H9 (cell line): ENCODE data around the gene CSNK1G1. TPM values are rescaled to one million over a fixed set of nuclear protein-coding genes. Genes with fewer than 3 reads are reported as not detected.

Experiments used
- DNase-seq: peaks from one replicate; pipeline ENCODE4 v3.0.0-alpha.2; 2017
- H2AFZ ChIP-seq: one replicate; pipeline ENCODE4 v1.6.1; 2013; ENCODE audit warnings: mild to moderate bottlenecking, low read length, control low read depth, moderate library complexity
- H2AK5ac ChIP-seq: 2 replicates; pipeline ENCODE4 v1.6.1; 2013; ENCODE audit warnings: low read length, control low read depth, mixed read lengths; ENCODE audit not compliant: insufficient read length
- H2BK120ac ChIP-seq: one replicate; pipeline ENCODE4 v1.6.1; 2013; ENCODE audit warnings: low read depth, mild to moderate bottlenecking, low read length, control low read depth, inconsistent platforms; ENCODE audit not compliant: poor library complexity, severe bottlenecking
- H2BK12ac ChIP-seq: 2 replicates; pipeline ENCODE4 v1.6.1; 2013; ENCODE audit warnings: low read length, control low read depth, mixed read lengths, low read depth; ENCODE audit not compliant: insufficient read length
- H2BK15ac ChIP-seq: 2 replicates; pipeline ENCODE4 v1.6.1; 2013; ENCODE audit warnings: low read depth, low read length, control low read depth
- H2BK20ac ChIP-seq: one replicate; pipeline ENCODE4 v1.6.1; 2013; ENCODE audit warnings: low read depth, mild to moderate bottlenecking, low read length, control low read depth, inconsistent platforms; ENCODE audit not compliant: poor library complexity, severe bottlenecking
- H2BK5ac ChIP-seq: 2 replicates; pipeline ENCODE4 v1.6.1; 2013; ENCODE audit warnings: low read length, control low read depth, mixed read lengths; ENCODE audit not compliant: insufficient read length
- H3K14ac ChIP-seq: 2 replicates; pipeline ENCODE4 v1.6.1; 2013; ENCODE audit warnings: low read length, control low read depth; ENCODE audit not compliant: insufficient read depth
- H3K18ac ChIP-seq: 2 replicates; pipeline ENCODE4 v1.6.1; 2013; ENCODE audit warnings: low read depth, mild to moderate bottlenecking, mixed read lengths, low read length, control low read depth; ENCODE audit not compliant: insufficient read length
- H3K23ac ChIP-seq: 2 replicates; pipeline ENCODE4 v1.6.1; 2013; ENCODE audit warnings: low read length, control low read depth, mixed read lengths, low read depth; ENCODE audit not compliant: insufficient read length
- H3K23me2 ChIP-seq: 2 replicates; pipeline ENCODE4 v1.6.1; 2013; ENCODE audit warnings: low read depth, mild to moderate bottlenecking, mixed read lengths, low read length, control low read depth; ENCODE audit not compliant: insufficient read length, poor library complexity, severe bottlenecking
- H3K27ac ChIP-seq: 2 replicates; pipeline ENCODE4 v1.5.1; 2013; ENCODE audit warnings: low read length, control low read depth, mixed read lengths, low read depth; ENCODE audit not compliant: insufficient read length
- H3K27me3 ChIP-seq: 2 replicates; pipeline ENCODE4 v1.6.1; 2013; ENCODE audit warnings: low read length, control low read depth, inconsistent platforms; ENCODE audit not compliant: insufficient read depth
- H3K4ac ChIP-seq: 2 replicates; pipeline ENCODE4 v1.6.1; 2013; ENCODE audit warnings: low read depth, mild to moderate bottlenecking, control low read depth, inconsistent platforms, low read length, moderate library complexity
- H3K4me1 ChIP-seq: 2 replicates; pipeline ENCODE4 v1.6.1; 2013; ENCODE audit warnings: low read length, control low read depth, inconsistent platforms; ENCODE audit not compliant: insufficient read depth
- H3K4me2 ChIP-seq: 2 replicates; pipeline ENCODE4 v1.6.1; 2013; ENCODE audit warnings: low read length, control low read depth, mixed read lengths; ENCODE audit not compliant: insufficient read length, insufficient read depth
- H3K56ac ChIP-seq: 2 replicates; pipeline ENCODE4 v1.6.1; 2013; ENCODE audit warnings: low read depth, mild to moderate bottlenecking, mixed read lengths, low read length, control low read depth; ENCODE audit not compliant: insufficient read length
- H3K79me1 ChIP-seq: 2 replicates; pipeline ENCODE4 v1.6.1; 2013; ENCODE audit warnings: low read depth, mild to moderate bottlenecking, moderate library complexity, low read length, control low read depth, inconsistent platforms; ENCODE audit not compliant: insufficient read depth, poor library complexity, severe bottlenecking
- H3K79me2 ChIP-seq: 2 replicates; pipeline ENCODE4 v1.6.1; 2013; ENCODE audit warnings: low read length, control low read depth, inconsistent platforms; ENCODE audit not compliant: insufficient read depth
- H3K9ac ChIP-seq: 2 replicates; pipeline ENCODE4 v1.6.1; 2013; ENCODE audit warnings: low read length, control low read depth, mixed read lengths; ENCODE audit not compliant: insufficient read length; ENCODE audit errors: extremely low read depth
- H3K9me3 ChIP-seq: one replicate; pipeline ENCODE4 v1.6.1; 2013; ENCODE audit warnings: low read depth, low read length, inconsistent platforms; ENCODE audit not compliant: control insufficient read depth
- H3T11ph ChIP-seq: one replicate; pipeline ENCODE4 v1.6.1; 2013; ENCODE audit warnings: mild to moderate bottlenecking, low read length, control low read depth, inconsistent platforms
- H4K20me1 ChIP-seq: one replicate; pipeline ENCODE4 v1.6.1; 2013; ENCODE audit not compliant: control insufficient read depth, insufficient read length, insufficient read depth
- H4K5ac ChIP-seq: 2 replicates; pipeline ENCODE4 v1.6.1; 2013; ENCODE audit warnings: low read depth, mild to moderate bottlenecking, mixed read lengths, low read length, control low read depth; ENCODE audit not compliant: insufficient read length
- H4K8ac ChIP-seq: replicated peaks from 2 replicates; pipeline ENCODE4 v1.6.1; 2013; ENCODE audit warnings: low read length, control low read depth, mixed read lengths, low read depth; ENCODE audit not compliant: insufficient read length
- H4K91ac ChIP-seq: 2 replicates; pipeline ENCODE4 v1.6.1; 2013; ENCODE audit warnings: low read depth, mild to moderate bottlenecking, moderate library complexity, mixed read lengths, low read length, control low read depth; ENCODE audit not compliant: insufficient read length
- H3K27ac Mint-ChIP-seq, 3 experiments: 2 replicates in 2 of 3; 3 replicates in 1 of 3; pipeline ENCODE4 v1.8.0; 2020 to 2021; ENCODE audit warnings: mixed read lengths in 3 of 3, mild to moderate bottlenecking in 1 of 3, moderate library complexity in 1 of 3
- H3K27me3 Mint-ChIP-seq: 2 replicates; pipeline ENCODE4 v1.8.0; 2021; ENCODE audit warnings: low read depth, mild to moderate bottlenecking, moderate library complexity, mixed read lengths
- H3K36me3 Mint-ChIP-seq, 3 experiments: 2 replicates in 2 of 3; 3 replicates in 1 of 3; pipeline ENCODE4 v1.8.0; 2020 to 2021; ENCODE audit warnings: low read depth in 3 of 3, mixed read lengths in 3 of 3; ENCODE audit not compliant: insufficient read depth in 1 of 3
- H3K4me1 Mint-ChIP-seq, 2 experiments: 2 replicates each; pipeline ENCODE4 v1.8.0; 2020; ENCODE audit warnings: mixed read lengths in 2 of 2
- H3K4me3 Mint-ChIP-seq, 2 experiments: 2 replicates in 1 of 2; 3 replicates in 1 of 2; pipeline ENCODE4 v1.8.0; 2020 to 2021; ENCODE audit warnings: mild to moderate bottlenecking in 2 of 2, mixed read lengths in 2 of 2, moderate library complexity in 1 of 2
- H3K9me3 Mint-ChIP-seq, 2 experiments: 2 replicates in 1 of 2; 3 replicates in 1 of 2; pipeline ENCODE4 v1.8.0; 2020; ENCODE audit warnings: mild to moderate bottlenecking in 2 of 2, mixed read lengths in 2 of 2, moderate library complexity in 1 of 2
- CTCF ChIP-seq: fragments of 200-600 bp; sonication (generic); conservative IDR thresholded peaks from 3 replicates; pipeline ENCODE4 v1.8.0; 2021; ENCODE audit warnings: antibody characterized with exemption, mild to moderate bottlenecking
- WGBS: extraction: QIAGEN DNeasy Blood & Tissue Kit; methylation state at CpG from one replicate; pipeline ENCODE4 v1.1.7; 2013; ENCODE audit warnings: missing lambda C conversion rate, low lambda C conversion rate, mixed read lengths; ENCODE audit not compliant: insufficient read length; ENCODE audit errors: extremely low coverage; 5-methylcytosine and 5-hydroxymethylcytosine counted together
- total RNA-seq: library from RNA; stranded (reverse); gene quantifications from 2 replicates; pipeline ENCODE4 v1.2.1, GENCODE V29; 2021

The CSNK1G1 gene
- total RNA-seq, 1 experiment from 2014 or later = 17.1 TPM

DNA sequence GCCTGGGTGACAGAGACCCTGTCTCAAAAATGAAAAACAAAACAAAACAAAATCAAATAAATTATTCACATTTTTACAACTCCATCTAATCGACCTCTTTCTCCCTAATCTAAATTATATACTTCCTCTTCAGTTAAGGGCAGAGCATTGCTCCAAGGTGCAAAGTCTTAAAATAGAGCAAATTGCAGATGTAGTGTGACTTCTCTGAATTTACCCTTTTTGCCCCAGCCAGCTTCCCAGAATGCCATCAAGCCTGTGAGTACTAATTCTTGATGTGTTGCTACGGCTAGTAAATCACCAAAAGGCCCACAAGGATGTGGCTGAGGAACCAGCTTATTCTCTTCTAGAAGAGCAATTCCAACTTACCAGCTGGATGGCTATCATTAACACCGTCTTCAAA lies 139.8 kb downstream of the CSNK1G1 start:
- Mint-ChIP-seq H3K27ac (no peak overlapping the region), H3K27me3 (no peaks in the 10 kb centered on the region), H3K4me1 (no peaks in the 10 kb centered on the region), H3K36me3 (peaks cover 0 to 19% (median 16%) of the 10 kb centered on the region in 3 experiments; a peak in 5 of 7 replicates), H3K9me3 (no peaks in the 10 kb centered on the region), H3K4me3 (no peak overlapping the region)
- no peak overlapping the region for H3T11ph ChIP-seq
- no peak for DNase-seq
- H2BK120ac ChIP-seq = no peak overlapping the region
- no peaks in the 10 kb centered on the region for H4K20me1 ChIP-seq
- no peak overlapping the region for H2BK12ac ChIP-seq
- no peaks in the 10 kb centered on the region for H3K23me2 ChIP-seq
- H3K18ac ChIP-seq = no peak overlapping the region
- no peak overlapping the region for H4K91ac ChIP-seq
- H3K9ac ChIP-seq = no peak overlapping the region
- H3K23ac ChIP-seq = no peak overlapping the region
- H3K4ac ChIP-seq = no peak overlapping the region
- H3K14ac ChIP-seq = no peak overlapping the region
- H4K5ac ChIP-seq = no peak overlapping the region
- H3K4me2 ChIP-seq = no peak overlapping the region
- H4K8ac ChIP-seq = no peak overlapping the region
- no peak overlapping the region for H2BK20ac ChIP-seq
- WGBS = 100% methylated on average over 1 of the region's 3 CpGs
- no peaks in the 10 kb centered on the region for H3K9me3 ChIP-seq
- no peak overlapping the region for H2BK15ac ChIP-seq
- no peaks in the 10 kb centered on the region for H3K79me1 ChIP-seq
- no peak overlapping the region for H3K56ac ChIP-seq
- no peak overlapping the region for H3K27ac ChIP-seq
- H3K79me2 ChIP-seq = no peaks in the 10 kb centered on the region
- H2AK5ac ChIP-seq = no peak overlapping the region
- TF ChIP-seq CTCF = no peak
- H3K27me3 ChIP-seq = no peaks in the 10 kb centered on the region
- no peaks in the 10 kb centered on the region for H3K4me1 ChIP-seq
- no peak overlapping the region for H2AFZ ChIP-seq
- H2BK5ac ChIP-seq = no peak overlapping the region
